ENCODE results near the gene GRAMD2A. TPM values are rescaled to one million over a fixed set of nuclear protein-coding genes. Genes with fewer than 3 reads are reported as not detected.

The GRAMD2A gene
- total RNA-seq, 4 donors from 2014 or later, result 8.8 to 26.9 (median 9.0) TPM

GRCh38 chr15:72202302-72202701, 4.7 kb upstream of the GRAMD2A start:
- H3K27me3 ChIP-seq, result no peaks in the 10 kb centered on the region
- H3K4me3 ChIP-seq (replicated peaks in 1 of 3), result no peak overlapping the region
- intact Hi-C loops (cut with DNase I), result loop anchor here (5.0 kb wide), 1 partner anchor 70 kb away; the partner anchor contains the start of gene PARP6
- peaks cover 57 to 58% of the 10 kb centered on the region in 2 donors for H3K36me3 ChIP-seq
- WGBS, 2 donors, result 96 to 97% methylated on average over 3 to 11 of the region's 13 CpGs
- H3K4me1 ChIP-seq, result peaks cover 6 to 25% of the 10 kb centered on the region in 2 donors
- no peak for TF ChIP-seq CTCF (IDR thresholded peaks at IDR 0.05)
- TF ChIP-seq POLR2A (IDR thresholded peaks at IDR 0.05), result no peak
- H3K9me3 ChIP-seq, result no peaks in the 10 kb centered on the region
- H3K27ac ChIP-seq, result peak overlapping the region in 2 of 3 donors; percentile 78 to 84
- DNase-seq, result no peak

GRCh38 chr15:72201391-72201921, 3.9 kb upstream of the GRAMD2A start:
- H3K27ac ChIP-seq, result peak overlapping the region in 2 of 3 donors; percentile 36 to 78
- DNase-seq, result no peak
- intact Hi-C loops (cut with DNase I), result loop anchor here (5.0 kb wide), 1 partner anchor 71 kb away; the partner anchor contains the start of gene PARP6
- no peak overlapping the region for H3K4me3 ChIP-seq (replicated peaks in 1 of 3)
- H3K9me3 ChIP-seq, result no peaks in the 10 kb centered on the region
- H3K27me3 ChIP-seq, result no peaks in the 10 kb centered on the region
- peaks cover 6 to 32% of the 10 kb centered on the region in 2 donors for H3K4me1 ChIP-seq
- TF ChIP-seq CTCF (IDR thresholded peaks at IDR 0.05), result no peak
- TF ChIP-seq POLR2A (IDR thresholded peaks at IDR 0.05), result no peak
- peaks cover 48 to 50% of the 10 kb centered on the region in 2 donors for H3K36me3 ChIP-seq
- WGBS, 2 donors, result 63 to 86% methylated on average over 2 to 3 of the region's 3 CpGs

- intact Hi-C loops (cut with DNase I), result loop anchor here (5.0 kb wide), 1 partner anchor 72 kb away; the partner anchor contains the start of gene PARP6
- 87 to 93% methylated on average over 9 to 15 of the region's 15 CpGs for WGBS, 2 donors
- TF ChIP-seq POLR2A (IDR thresholded peaks at IDR 0.05) (no peak), CTCF (IDR thresholded peaks at IDR 0.05) (no peak)
- Histone ChIP-seq H3K36me3 (peaks cover 40 to 41% of the 10 kb centered on the region in 2 donors), H3K9me3 (no peaks in the 10 kb centered on the region), H3K27me3 (no peaks in the 10 kb centered on the region), H3K4me1 (peaks cover 6 to 33% of the 10 kb centered on the region in 2 donors), H3K27ac (peak overlapping the region in 1 of 3 donors; percentile 36), H3K4me3 (replicated peaks in 1 of 3) (no peak overlapping the region)
- no peak for DNase-seq
Measured at GRCh38 chr15:72200395-72201237, 3.0 kb upstream of the GRAMD2A start.

GRCh38 chr15:72199721-72200212, 2.2 kb upstream of the GRAMD2A start:
- no peak overlapping the region for H3K4me3 ChIP-seq (replicated peaks in 1 of 3)
- WGBS, 2 donors, result 65 to 87% methylated on average over 2 of the region's 2 CpGs
- no peaks in the 10 kb centered on the region for H3K27me3 ChIP-seq
- no peaks in the 10 kb centered on the region for H3K9me3 ChIP-seq
- intact Hi-C loops (cut with DNase I), result loop anchor here (5.0 kb wide), 1 partner anchor 73 kb away; the partner anchor contains the start of gene PARP6
- peak; percentile 85 to 86 for DNase-seq
- peaks cover 6 to 33% of the 10 kb centered on the region in 2 donors for H3K4me1 ChIP-seq
- peaks cover 33% of the 10 kb centered on the region in 2 donors for H3K36me3 ChIP-seq
- no peak overlapping the region for H3K27ac ChIP-seq
- no peak for TF ChIP-seq POLR2A (IDR thresholded peaks at IDR 0.05)
- peak; percentile 89 to 94 (median 92) for TF ChIP-seq CTCF (IDR thresholded peaks at IDR 0.05)
